ENCODE measurements around the gene RSAD2. TPM values are rescaled to one million over a fixed set of nuclear protein-coding genes. Genes with fewer than 3 reads are reported as not detected.

Gene RSAD2
- total and polyA plus RNA-seq, 2 donors (not counting 1 experiment from before 2014, with no cell fraction given), result 0.81 to 1.5 TPM

- Histone ChIP-seq H3K4me3 (ENCODE audit: control extremely low read depth in 1 of 5, extremely low read depth in 1 of 5, insufficient read depth in 1 of 5, low read depth in 2 of 5, low read length in 4 of 5) (no peak overlapping the region), H3K27me3 (replicated peaks in 1 of 4; ENCODE audit: control extremely low read depth in 1 of 4, control insufficient read depth in 3 of 4, insufficient read depth in 4 of 4, low read length in 3 of 4) (no peaks in the 10 kb centered on the region), H3K36me3 (replicated peaks in 1 of 2; ENCODE audit: control extremely low read depth in 1 of 2, control insufficient read depth in 1 of 2, extremely low read depth in 1 of 2, insufficient read depth in 2 of 2, low read length in 1 of 2) (no peaks in the 10 kb centered on the region), H3K4me1 (ENCODE audit: control insufficient read depth in 2 of 2, insufficient read depth in 2 of 2, low read length in 2 of 2) (no peaks in the 10 kb centered on the region), H2AFZ (ENCODE audit: insufficient read depth, low read depth, low read length, poor library complexity, severe bottlenecking) (no peak overlapping the region), H3K4me2 (replicated peaks; ENCODE audit: low read depth, low read length, poor library complexity, severe bottlenecking) (no peak overlapping the region), H3K9me3 (ENCODE audit: control extremely low read depth in 1 of 3, control insufficient read depth in 2 of 3, insufficient read depth in 1 of 3, low read length in 2 of 3) (peaks cover 0 to 8% (median 1%) of the 10 kb centered on the region in 3 donors), H3K27ac (ENCODE audit: low read length in 2 of 2) (no peak overlapping the region), H4K20me1 (ENCODE audit: control insufficient read depth, insufficient read depth, low read length, poor library complexity, severe bottlenecking) (no peaks in the 10 kb centered on the region), H3K79me2 (ENCODE audit: control insufficient read depth, insufficient read depth, low read length) (no peaks in the 10 kb centered on the region), H3K9ac (ENCODE audit: low read length) (no peak overlapping the region)
- WGBS (ENCODE audit: insufficient coverage), result no CpG with 5 or more reads among the region's 2 CpGs
- intact Hi-C loops (cut with micrococcal nuclease), result no loop called here
- Mint-ChIP-seq H3K4me1 (peaks cover 1% of the 10 kb centered on the region), H3K4me3 (no peak overlapping the region), H3K9me3 (ENCODE audit: insufficient read depth) (peaks cover 17% of the 10 kb centered on the region), H3K27ac (no peak overlapping the region), H3K27me3 (no peaks in the 10 kb centered on the region)
- TF ChIP-seq EZH2 (IDR thresholded peaks at IDR 0.05; ENCODE audit: borderline replicate concordance, insufficient read depth, low read depth, low read length, poor library complexity, severe bottlenecking) (no peak), CTCF (IDR thresholded peaks at IDR 0.05) (no peak)
- ChIA-PET POLR2A (no interaction called here), CTCF (no interaction called here)
- DNase-seq (no peak), ATAC-seq (ENCODE audit: low read depth) (no peak)
Measured at GRCh38 chr2:6832596-6833299, 44.8 kb upstream of the RSAD2 start.

GRCh38 chr2:6833300-6833604 lies 44.3 kb upstream of the RSAD2 start:
- H3K36me3 ChIP-seq (replicated peaks in 1 of 2; ENCODE audit: control extremely low read depth in 1 of 2, control insufficient read depth in 1 of 2, extremely low read depth in 1 of 2, insufficient read depth in 2 of 2, low read length in 1 of 2), result no peaks in the 10 kb centered on the region
- no peak overlapping the region for H3K27ac Mint-ChIP-seq
- no CpG with 5 or more reads among the region's 2 CpGs for whole genome bisulfite sequencing (ENCODE audit: insufficient coverage)

More at GRCh38 chr2:6833300-6833604, 44.3 kb upstream of the RSAD2 start:
- ChIA-PET POLR2A (no interaction called here), CTCF (no interaction called here)
- Mint-ChIP-seq H3K27me3 (no peaks in the 10 kb centered on the region), H3K4me1 (no peaks in the 10 kb centered on the region), H3K4me3 (no peak overlapping the region), H3K9me3 (ENCODE audit: insufficient read depth) (peaks cover 17% of the 10 kb centered on the region)
- Histone ChIP-seq H3K4me1 (ENCODE audit: control insufficient read depth in 2 of 2, insufficient read depth in 2 of 2, low read length in 2 of 2) (no peaks in the 10 kb centered on the region), H3K9ac (ENCODE audit: low read length) (no peak overlapping the region), H3K9me3 (ENCODE audit: control extremely low read depth in 1 of 3, control insufficient read depth in 2 of 3, insufficient read depth in 1 of 3, low read length in 2 of 3) (peaks cover 0 to 8% (median 1%) of the 10 kb centered on the region in 3 donors), H3K27ac (ENCODE audit: low read length in 2 of 2) (no peak overlapping the region), H3K4me2 (replicated peaks; ENCODE audit: low read depth, low read length, poor library complexity, severe bottlenecking) (no peak overlapping the region), H2AFZ (ENCODE audit: insufficient read depth, low read depth, low read length, poor library complexity, severe bottlenecking) (no peak overlapping the region), H3K4me3 (ENCODE audit: control extremely low read depth in 1 of 5, extremely low read depth in 1 of 5, insufficient read depth in 1 of 5, low read depth in 2 of 5, low read length in 4 of 5) (no peak overlapping the region), H3K79me2 (ENCODE audit: control insufficient read depth, insufficient read depth, low read length) (no peaks in the 10 kb centered on the region), H3K27me3 (replicated peaks in 1 of 4; ENCODE audit: control extremely low read depth in 1 of 4, control insufficient read depth in 3 of 4, insufficient read depth in 4 of 4, low read length in 3 of 4) (no peaks in the 10 kb centered on the region), H4K20me1 (ENCODE audit: control insufficient read depth, insufficient read depth, low read length, poor library complexity, severe bottlenecking) (no peaks in the 10 kb centered on the region)
- DNase-seq (no peak), ATAC-seq (ENCODE audit: low read depth) (no peak)
- intact Hi-C loops (cut with micrococcal nuclease), result no loop called here
- TF ChIP-seq EZH2 (IDR thresholded peaks at IDR 0.05; ENCODE audit: borderline replicate concordance, insufficient read depth, low read depth, low read length, poor library complexity, severe bottlenecking) (no peak), CTCF (IDR thresholded peaks at IDR 0.05) (no peak)
